Endodermal cell (in vitro differentiated cells): ENCODE results near the gene FSIP2. TPM values are rescaled to one million over a fixed set of nuclear protein-coding genes. Genes with fewer than 3 reads are reported as not detected.

Experiments
- DNase-seq: peaks from one replicate; pipeline ENCODE4 v3.0.0-alpha.2; 2017
- H3K27ac ChIP-seq: 2 replicates; pipeline ENCODE4 v1.5.1; 2013; ENCODE audit warnings: mild to moderate bottlenecking, low read depth, low read length, moderate library complexity
- H3K27me3 ChIP-seq: 2 replicates; pipeline ENCODE4 v1.6.1; 2013; ENCODE audit warnings: mild to moderate bottlenecking, low read length, moderate library complexity; ENCODE audit not compliant: insufficient read depth, control insufficient read depth, poor library complexity, severe bottlenecking
- H3K36me3 ChIP-seq: 2 replicates; pipeline ENCODE4 v1.7.0; 2013; ENCODE audit warnings: mild to moderate bottlenecking, low read length, moderate library complexity; ENCODE audit not compliant: control insufficient read depth, insufficient read depth
- H3K4me1 ChIP-seq: one replicate; pipeline ENCODE4 v1.7.0; 2013; ENCODE audit warnings: low read length; ENCODE audit not compliant: control insufficient read depth, insufficient read depth
- H3K4me3 ChIP-seq: 2 replicates; pipeline ENCODE4 v1.5.1; 2013; ENCODE audit warnings: mild to moderate bottlenecking, low read length, moderate library complexity
- H3K9ac ChIP-seq: 2 replicates; pipeline ENCODE4 v1.6.1; 2013; ENCODE audit warnings: mild to moderate bottlenecking, low read length, moderate library complexity; ENCODE audit not compliant: poor library complexity, severe bottlenecking; ENCODE audit errors: extremely low read depth
- H3K9me3 ChIP-seq: 2 replicates; pipeline ENCODE4 v1.6.1; 2013; ENCODE audit warnings: mild to moderate bottlenecking, low read length, moderate library complexity; ENCODE audit not compliant: control insufficient read depth
- H3K27ac Mint-ChIP-seq: 2 replicates; pipeline ENCODE4 v1.8.0; 2020; ENCODE audit warnings: mixed read lengths
- H3K27me3 Mint-ChIP-seq: 2 replicates; pipeline ENCODE4 v1.8.0; 2021; ENCODE audit warnings: mild to moderate bottlenecking, mixed read lengths; ENCODE audit not compliant: insufficient read depth
- H3K36me3 Mint-ChIP-seq: 2 replicates; pipeline ENCODE4 v1.8.0; 2020; ENCODE audit warnings: low read depth, mixed read lengths
- H3K4me1 Mint-ChIP-seq: 2 replicates; pipeline ENCODE4 v1.8.0; 2020; ENCODE audit warnings: mixed read lengths
- H3K4me3 Mint-ChIP-seq: 2 replicates; pipeline ENCODE4 v1.8.0; 2020; ENCODE audit warnings: mild to moderate bottlenecking, moderate library complexity, mixed read lengths
- H3K9me3 Mint-ChIP-seq: 2 replicates; pipeline ENCODE4 v1.8.0; 2020; ENCODE audit warnings: mild to moderate bottlenecking, mixed read lengths
- WGBS, 2 experiments: methylation state at CpG; one replicate each; pipeline versions ENCODE4 v1.1.5 to v1.1.7; 2013; ENCODE audit warnings: missing lambda C conversion rate in 2 of 2, mixed read lengths in 1 of 2; ENCODE audit not compliant: insufficient coverage in 1 of 2, insufficient read length in 1 of 2; 5-methylcytosine and 5-hydroxymethylcytosine counted together
- total RNA-seq, 2 donors: library from RNA; stranded (reverse); fragmentation: NEBNext Ultra II Directional in 1 of 2; extraction: Animal tissue kit (Norgen Biotek cat#: 25700) in 1 of 2; gene quantifications; 2 replicates in 1 of 2; 3 replicates in 1 of 2; pipeline ENCODE4 v1.2.1, GENCODE V29; 2021
- TF ChIP-seq, protein P1 (sequence below): fragments of 200-600 bp; sonication (generic); conservative IDR thresholded peaks from 2 replicates; pipeline ENCODE4 v1.5.0; 2021; ENCODE audit warnings: antibody characterized with exemption, mild to moderate bottlenecking

The FSIP2 gene
- total RNA-seq, 2 donors from 2014 or later: 6.7 to 8.7 TPM

DNA sequence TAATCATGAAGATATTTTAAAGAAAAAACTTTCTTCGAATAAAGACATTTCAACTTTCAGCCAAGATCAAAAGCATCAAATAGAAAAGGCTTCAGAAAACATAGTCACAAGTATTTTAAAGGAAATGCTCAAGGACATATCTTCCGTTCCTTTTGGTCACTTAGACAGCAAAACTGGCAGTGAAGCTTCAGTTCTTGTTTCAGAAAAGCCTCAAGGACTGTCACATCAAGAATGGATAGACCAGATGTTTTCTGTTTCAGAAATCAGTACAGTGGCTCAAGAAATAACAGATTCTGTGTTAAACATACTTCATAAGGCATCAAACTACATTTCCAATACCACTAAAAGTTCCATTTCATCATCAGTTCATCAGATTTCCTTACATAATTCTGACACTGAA is 51.8 kb downstream of the FSIP2 start:
- Histone ChIP-seq H3K4me1 (no peaks in the 10 kb centered on the region), H3K9ac (no peak overlapping the region), H3K27me3 (no peaks in the 10 kb centered on the region), H3K9me3 (no peaks in the 10 kb centered on the region), H3K27ac (no peak overlapping the region), H3K36me3 (no peaks in the 10 kb centered on the region), H3K4me3 (no peak overlapping the region)
- TF ChIP-seq, protein P1, sequence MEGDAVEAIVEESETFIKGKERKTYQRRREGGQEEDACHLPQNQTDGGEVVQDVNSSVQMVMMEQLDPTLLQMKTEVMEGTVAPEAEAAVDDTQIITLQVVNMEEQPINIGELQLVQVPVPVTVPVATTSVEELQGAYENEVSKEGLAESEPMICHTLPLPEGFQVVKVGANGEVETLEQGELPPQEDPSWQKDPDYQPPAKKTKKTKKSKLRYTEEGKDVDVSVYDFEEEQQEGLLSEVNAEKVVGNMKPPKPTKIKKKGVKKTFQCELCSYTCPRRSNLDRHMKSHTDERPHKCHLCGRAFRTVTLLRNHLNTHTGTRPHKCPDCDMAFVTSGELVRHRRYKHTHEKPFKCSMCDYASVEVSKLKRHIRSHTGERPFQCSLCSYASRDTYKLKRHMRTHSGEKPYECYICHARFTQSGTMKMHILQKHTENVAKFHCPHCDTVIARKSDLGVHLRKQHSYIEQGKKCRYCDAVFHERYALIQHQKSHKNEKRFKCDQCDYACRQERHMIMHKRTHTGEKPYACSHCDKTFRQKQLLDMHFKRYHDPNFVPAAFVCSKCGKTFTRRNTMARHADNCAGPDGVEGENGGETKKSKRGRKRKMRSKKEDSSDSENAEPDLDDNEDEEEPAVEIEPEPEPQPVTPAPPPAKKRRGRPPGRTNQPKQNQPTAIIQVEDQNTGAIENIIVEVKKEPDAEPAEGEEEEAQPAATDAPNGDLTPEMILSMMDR: no peak
- H3K36me3 Mint-ChIP-seq: peaks cover 10% of the 10 kb centered on the region
- H3K27me3 Mint-ChIP-seq: no peaks in the 10 kb centered on the region
- WGBS, 2 experiments: 87 to 94% methylated on average over 2 of the region's 2 CpGs
- no peak for DNase-seq
- no peaks in the 10 kb centered on the region for H3K9me3 Mint-ChIP-seq
- no peaks in the 10 kb centered on the region for H3K4me1 Mint-ChIP-seq
- H3K4me3 Mint-ChIP-seq: no peak overlapping the region
- no peak overlapping the region for H3K27ac Mint-ChIP-seq

DNA sequence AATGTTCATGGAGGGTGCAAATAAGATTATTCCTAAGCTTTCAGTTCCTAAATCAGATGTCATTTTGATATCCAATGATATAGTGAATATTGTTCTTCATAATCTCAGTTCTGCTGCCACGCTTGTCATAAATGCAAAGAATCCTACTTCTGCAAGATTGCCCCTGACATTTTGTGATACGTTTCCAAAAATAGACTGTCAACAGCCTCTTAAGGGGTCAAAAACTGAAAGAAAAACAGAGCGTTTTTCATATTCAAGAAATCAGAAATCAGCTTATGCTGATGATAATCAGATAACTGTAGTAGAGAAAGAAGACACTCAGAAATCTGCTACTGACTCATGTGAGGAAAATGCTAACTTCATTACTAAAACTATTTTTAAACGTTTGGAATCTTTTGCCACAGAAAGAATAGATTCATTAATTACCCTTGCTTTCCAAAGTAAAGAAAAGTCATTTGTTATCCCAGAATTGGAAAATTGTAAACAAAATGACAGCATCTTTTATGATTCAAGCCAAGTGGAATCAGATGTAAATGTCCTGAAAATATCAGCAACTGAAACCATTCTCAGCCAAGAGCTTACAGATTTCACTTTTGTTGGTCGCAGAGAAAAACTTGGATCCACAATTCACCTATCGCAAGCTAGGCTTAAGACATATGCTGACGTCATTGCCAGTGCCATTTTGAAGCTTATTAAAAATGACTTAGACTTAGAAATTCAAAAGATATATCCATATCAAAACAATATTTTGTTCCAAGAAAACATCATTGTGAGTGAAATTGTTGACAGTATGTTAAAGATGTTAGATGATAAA is 55.1 kb downstream of the FSIP2 start:
- no peak for DNase-seq
- TF ChIP-seq, protein P1: no peak

GRCh38 chr2:185796758-185797157 is 58.2 kb downstream of the FSIP2 start:
- Histone ChIP-seq H3K27ac (no peak overlapping the region), H3K9ac (no peak overlapping the region), H3K9me3 (no peaks in the 10 kb centered on the region), H3K36me3 (no peaks in the 10 kb centered on the region), H3K27me3 (no peaks in the 10 kb centered on the region), H3K4me1 (no peaks in the 10 kb centered on the region), H3K4me3 (no peak overlapping the region)
- Mint-ChIP-seq H3K4me1 (no peaks in the 10 kb centered on the region), H3K36me3 (peaks cover 5% of the 10 kb centered on the region), H3K4me3 (no peak overlapping the region), H3K9me3 (no peaks in the 10 kb centered on the region), H3K27ac (no peak overlapping the region), H3K27me3 (no peaks in the 10 kb centered on the region)
- 94% methylated on average over 2 of the region's 2 CpGs; no CpG with 5 or more reads in 1 of the 2 experiments for WGBS, 2 experiments
- TF ChIP-seq, protein P1: no peak
- no peak for DNase-seq

More for the DNA sequence above, 55.1 kb downstream of the FSIP2 start:
- WGBS, 2 experiments: 86 to 90% methylated on average over 2 to 7 of the region's 7 CpGs
- Mint-ChIP-seq H3K27ac (no peak overlapping the region), H3K4me1 (no peaks in the 10 kb centered on the region), H3K27me3 (no peaks in the 10 kb centered on the region), H3K9me3 (no peaks in the 10 kb centered on the region), H3K4me3 (no peak overlapping the region), H3K36me3 (peaks cover 9% of the 10 kb centered on the region)
- Histone ChIP-seq H3K36me3 (no peaks in the 10 kb centered on the region), H3K9ac (no peak overlapping the region), H3K4me1 (no peaks in the 10 kb centered on the region), H3K27ac (no peak overlapping the region), H3K4me3 (no peak overlapping the region), H3K9me3 (no peaks in the 10 kb centered on the region), H3K27me3 (no peaks in the 10 kb centered on the region)
